ENCODE data around the gene CCDC196.
"Not testable (repeated sequence)": the region's sequence is repeated elsewhere in the genome, so short reads cannot be mapped to it uniquely, and the experiment has no call there.

CCDC196 gene

GRCh38 chr14:66495218-66496098 lies 9.3 kb downstream of the CCDC196 start:
- peak; percentile 76 for DNase-seq (ENCODE audit: low spot score)

- DNase-seq (ENCODE audit: low spot score), result no peak
Observed at GRCh38 chr14:66496188-66496807, 10.1 kb downstream of the CCDC196 start.

- no peak for DNase-seq (ENCODE audit: low spot score)
Observed at GRCh38 chr14:66496911-66497310, 10.7 kb downstream of the CCDC196 start.

GRCh38 chr14:66498311-66498710 lies 12.1 kb downstream of the CCDC196 start:
- no peak for DNase-seq (ENCODE audit: low spot score)

- DNase-seq (ENCODE audit: low spot score), result no peak
Observed at GRCh38 chr14:66501592-66501991, 15.4 kb downstream of the CCDC196 start.

GRCh38 chr14:66502836-66503235 lies 16.7 kb downstream of the CCDC196 start:
- not testable (repeated sequence) for DNase-seq (ENCODE audit: low spot score)

GRCh38 chr14:66503532-66503931 lies 17.4 kb downstream of the CCDC196 start:
- no peak for DNase-seq (ENCODE audit: low spot score)

GRCh38 chr14:66507181-66507721 lies 21.1 kb downstream of the CCDC196 start:
- no peak for DNase-seq (ENCODE audit: low spot score)

- DNase-seq (ENCODE audit: low spot score), result peak; percentile 98
Observed at GRCh38 chr14:66507722-66508546, 21.8 kb downstream of the CCDC196 start, which contains the start of gene GPHN. Gene GPHN (plus strand): TSS chr14:66508147.

GRCh38 chr14:66508547-66508845 lies 22.3 kb downstream of the CCDC196 start:
- DNase-seq (ENCODE audit: low spot score), result no peak

- DNase-seq (ENCODE audit: low spot score), result peak; percentile 21
Observed at GRCh38 chr14:66508846-66509621, 22.9 kb downstream of the CCDC196 start.

GRCh38 chr14:66509874-66510273 lies 23.7 kb downstream of the CCDC196 start:
- DNase-seq (ENCODE audit: low spot score), result no peak

GRCh38 chr14:66511849-66512248 lies 25.7 kb downstream of the CCDC196 start:
- DNase-seq (ENCODE audit: low spot score), result no peak

- DNase-seq (ENCODE audit: low spot score), result no peak
Observed at GRCh38 chr14:66514213-66514612, 28.0 kb downstream of the CCDC196 start.

GRCh38 chr14:66530526-66530925 lies 44.4 kb downstream of the CCDC196 start:
- DNase-seq (ENCODE audit: low spot score), result no peak

- DNase-seq (ENCODE audit: low spot score), result no peak
Observed at GRCh38 chr14:66539034-66539433, 52.9 kb downstream of the CCDC196 start.

- DNase-seq (ENCODE audit: low spot score), result no peak
Observed at GRCh38 chr14:66540038-66540437, 53.9 kb downstream of the CCDC196 start.

GRCh38 chr14:66541627-66542026 lies 55.5 kb downstream of the CCDC196 start:
- no peak for DNase-seq (ENCODE audit: low spot score)

- no peak for DNase-seq (ENCODE audit: low spot score)
Observed at GRCh38 chr14:66543996-66544395, 57.8 kb downstream of the CCDC196 start.

- DNase-seq (ENCODE audit: low spot score), result not testable (repeated sequence)
Observed at GRCh38 chr14:66545191-66545590, 59.0 kb downstream of the CCDC196 start.

- not testable (repeated sequence) for DNase-seq (ENCODE audit: low spot score)
Observed at GRCh38 chr14:66545751-66546150, 59.6 kb downstream of the CCDC196 start.

Data from SW480 (cell line).